ENCODE data around the gene SLC6A17. TPM values are rescaled to one million over a fixed set of nuclear protein-coding genes. Genes with fewer than 3 reads are reported as not detected.

Gene SLC6A17
- total and polyA plus RNA-seq, 9 of the 15 experiments (the other 6 are each of a cell fraction or from before 2014, with no cell fraction given) = not detected

- POLR2A ChIA-PET = interaction anchor here (0.6 to 1.3 kb wide), 3 partner anchors 43 to 184 kb away, joined by 3 to 5 read pairs (median 3); no protein-coding TSS in a partner anchor
- FAIRE-seq = no peak
Observed at GRCh38 chr1:110249256-110249655, 99.0 kb downstream of the SLC6A17 start.

GRCh38 chr1:110250008-110250407 is 99.7 kb downstream of the SLC6A17 start:
- in situ Hi-C loops (cut with MboI) = no loop called here
- no peak for ATAC-seq
- TF ChIP-seq, protein P1, sequence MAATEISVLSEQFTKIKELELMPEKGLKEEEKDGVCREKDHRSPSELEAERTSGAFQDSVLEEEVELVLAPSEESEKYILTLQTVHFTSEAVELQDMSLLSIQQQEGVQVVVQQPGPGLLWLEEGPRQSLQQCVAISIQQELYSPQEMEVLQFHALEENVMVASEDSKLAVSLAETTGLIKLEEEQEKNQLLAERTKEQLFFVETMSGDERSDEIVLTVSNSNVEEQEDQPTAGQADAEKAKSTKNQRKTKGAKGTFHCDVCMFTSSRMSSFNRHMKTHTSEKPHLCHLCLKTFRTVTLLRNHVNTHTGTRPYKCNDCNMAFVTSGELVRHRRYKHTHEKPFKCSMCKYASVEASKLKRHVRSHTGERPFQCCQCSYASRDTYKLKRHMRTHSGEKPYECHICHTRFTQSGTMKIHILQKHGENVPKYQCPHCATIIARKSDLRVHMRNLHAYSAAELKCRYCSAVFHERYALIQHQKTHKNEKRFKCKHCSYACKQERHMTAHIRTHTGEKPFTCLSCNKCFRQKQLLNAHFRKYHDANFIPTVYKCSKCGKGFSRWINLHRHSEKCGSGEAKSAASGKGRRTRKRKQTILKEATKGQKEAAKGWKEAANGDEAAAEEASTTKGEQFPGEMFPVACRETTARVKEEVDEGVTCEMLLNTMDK (IDR thresholded peaks at IDR 0.05; ENCODE audit: borderline replicate concordance, insufficient read depth, low read depth, low read length, poor library complexity, severe bottlenecking) = no peak

More at GRCh38 chr1:110249256-110249655, 99.0 kb downstream of the SLC6A17 start:
- H3K9ac ChIP-seq (ENCODE audit: insufficient read depth in 1 of 2, low read depth in 2 of 2, low read length in 2 of 2) = no peak overlapping the region
- H3K79me2 ChIP-seq (ENCODE audit: control insufficient read depth, insufficient read depth, low read length) = no peaks in the 10 kb centered on the region
- WGBS (ENCODE audit: insufficient coverage, low coverage, missing lambda C conversion rate) = 2% methylated on average over 4 of the region's 4 CpGs
- H3K4me2 ChIP-seq (ENCODE audit: insufficient read depth, low read length) = no peak overlapping the region
- H3K4me3 ChIP-seq = no peak overlapping the region
- no peak for DNase-seq (ENCODE audit: extremely low read depth in 1 of 4, low spot score in 3 of 4)
- no peaks in the 10 kb centered on the region for H3K9me3 ChIP-seq (replicated peaks; ENCODE audit: control insufficient read depth, insufficient read depth, low read depth, low read length)
- H3K36me3 ChIP-seq (ENCODE audit: control insufficient read depth, insufficient read depth, low read length) = no peaks in the 10 kb centered on the region
- no peak for ATAC-seq
- no peaks in the 10 kb centered on the region for H3K9me1 ChIP-seq (ENCODE audit: control insufficient read depth, insufficient read depth, low read length)
- no TSS peak for BruUV-seq (replicated peaks)
- H3K27me3 ChIP-seq (ENCODE audit: control insufficient read depth in 2 of 2, insufficient read depth in 2 of 2, low read length in 2 of 2) = peaks cover 25 to 50% of the 10 kb centered on the region in 2 experiments
- intact Hi-C loops (cut with micrococcal nuclease) = no loop called here
- 0 out of 2 replicates have a peak, but pooled peaks cover 3% of the 10 kb centered on the region for H4K20me1 ChIP-seq (replicated peaks; ENCODE audit: control insufficient read depth, insufficient read depth, low read length)
- H3K27ac ChIP-seq (ENCODE audit: extremely low read depth, low read depth, low read length) = no peak overlapping the region
- in situ Hi-C loops (cut with MboI) = no loop called here
- CTCF ChIA-PET (ENCODE audit: low intra/inter-chr PET ratio) = no interaction called here
- TF ChIP-seq MEIS2 (IDR thresholded peaks at IDR 0.05; ENCODE audit: partially characterized antibody) (no peak), MXD1 (CRISPR knock-in tag; IDR thresholded peaks at IDR 0.05; ENCODE audit: borderline replicate concordance, poor library complexity, severe bottlenecking) (no peak)
- no peak overlapping the region for H2AFZ ChIP-seq (ENCODE audit: low read depth, low read length)
- H3K4me1 ChIP-seq (replicated peaks in 1 of 2; ENCODE audit: control insufficient read depth in 2 of 2, insufficient read depth in 2 of 2, low read length in 2 of 2) = no peaks in the 10 kb centered on the region

More at GRCh38 chr1:110250008-110250407, 99.7 kb downstream of the SLC6A17 start:
- ChIA-PET POLR2A (interaction anchor here (0.6 to 1.3 kb wide), 3 partner anchors 42 to 166 kb away, joined by 3 to 5 read pairs (median 4); no protein-coding TSS in a partner anchor), CTCF (ENCODE audit: low intra/inter-chr PET ratio) (no interaction called here)
- Histone ChIP-seq H3K27me3 (ENCODE audit: control insufficient read depth in 2 of 2, insufficient read depth in 2 of 2, low read length in 2 of 2) (peaks cover 27 to 48% of the 10 kb centered on the region in 2 experiments), H3K36me3 (ENCODE audit: control insufficient read depth, insufficient read depth, low read length) (no peaks in the 10 kb centered on the region), H3K79me2 (ENCODE audit: control insufficient read depth, insufficient read depth, low read length) (no peaks in the 10 kb centered on the region), H3K9ac (ENCODE audit: insufficient read depth in 1 of 2, low read depth in 2 of 2, low read length in 2 of 2) (no peak overlapping the region), H3K27ac (ENCODE audit: extremely low read depth, low read depth, low read length) (no peak overlapping the region), H4K20me1 (replicated peaks; ENCODE audit: control insufficient read depth, insufficient read depth, low read length) (0 out of 2 replicates have a peak, but pooled peaks cover 1% of the 10 kb centered on the region), H3K4me2 (ENCODE audit: insufficient read depth, low read length) (no peak overlapping the region), H3K9me1 (ENCODE audit: control insufficient read depth, insufficient read depth, low read length) (no peaks in the 10 kb centered on the region), H3K4me1 (replicated peaks in 1 of 2; ENCODE audit: control insufficient read depth in 2 of 2, insufficient read depth in 2 of 2, low read length in 2 of 2) (no peaks in the 10 kb centered on the region), H3K9me3 (replicated peaks; ENCODE audit: control insufficient read depth, insufficient read depth, low read depth, low read length) (no peaks in the 10 kb centered on the region), H3K4me3 (no peak overlapping the region), H2AFZ (ENCODE audit: low read depth, low read length) (no peak overlapping the region)
- no peak for DNase-seq (ENCODE audit: extremely low read depth in 1 of 4, low spot score in 3 of 4)
- no peak for FAIRE-seq
- intact Hi-C loops (cut with micrococcal nuclease) = no loop called here
- WGBS (ENCODE audit: insufficient coverage, low coverage, missing lambda C conversion rate) = 0% methylated on average over 4 of the region's 4 CpGs
- no TSS peak for BruUV-seq (replicated peaks)

Data from K562 (cell line).